Measurements from ENCODE around the gene STX5. TPM values are rescaled to one million over a fixed set of nuclear protein-coding genes. Genes with fewer than 3 reads are reported as not detected.
A peak's percentile ranks its signal among the peaks of the same experiment; 100 is the strongest.
"Not testable (repeated sequence)": the region's sequence is repeated elsewhere in the genome, so short reads cannot be mapped to it uniquely, and the experiment has no call there.

STX5 gene, protein sequence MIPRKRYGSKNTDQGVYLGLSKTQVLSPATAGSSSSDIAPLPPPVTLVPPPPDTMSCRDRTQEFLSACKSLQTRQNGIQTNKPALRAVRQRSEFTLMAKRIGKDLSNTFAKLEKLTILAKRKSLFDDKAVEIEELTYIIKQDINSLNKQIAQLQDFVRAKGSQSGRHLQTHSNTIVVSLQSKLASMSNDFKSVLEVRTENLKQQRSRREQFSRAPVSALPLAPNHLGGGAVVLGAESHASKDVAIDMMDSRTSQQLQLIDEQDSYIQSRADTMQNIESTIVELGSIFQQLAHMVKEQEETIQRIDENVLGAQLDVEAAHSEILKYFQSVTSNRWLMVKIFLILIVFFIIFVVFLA
- total RNA-seq = 38.2 TPM

DNA sequence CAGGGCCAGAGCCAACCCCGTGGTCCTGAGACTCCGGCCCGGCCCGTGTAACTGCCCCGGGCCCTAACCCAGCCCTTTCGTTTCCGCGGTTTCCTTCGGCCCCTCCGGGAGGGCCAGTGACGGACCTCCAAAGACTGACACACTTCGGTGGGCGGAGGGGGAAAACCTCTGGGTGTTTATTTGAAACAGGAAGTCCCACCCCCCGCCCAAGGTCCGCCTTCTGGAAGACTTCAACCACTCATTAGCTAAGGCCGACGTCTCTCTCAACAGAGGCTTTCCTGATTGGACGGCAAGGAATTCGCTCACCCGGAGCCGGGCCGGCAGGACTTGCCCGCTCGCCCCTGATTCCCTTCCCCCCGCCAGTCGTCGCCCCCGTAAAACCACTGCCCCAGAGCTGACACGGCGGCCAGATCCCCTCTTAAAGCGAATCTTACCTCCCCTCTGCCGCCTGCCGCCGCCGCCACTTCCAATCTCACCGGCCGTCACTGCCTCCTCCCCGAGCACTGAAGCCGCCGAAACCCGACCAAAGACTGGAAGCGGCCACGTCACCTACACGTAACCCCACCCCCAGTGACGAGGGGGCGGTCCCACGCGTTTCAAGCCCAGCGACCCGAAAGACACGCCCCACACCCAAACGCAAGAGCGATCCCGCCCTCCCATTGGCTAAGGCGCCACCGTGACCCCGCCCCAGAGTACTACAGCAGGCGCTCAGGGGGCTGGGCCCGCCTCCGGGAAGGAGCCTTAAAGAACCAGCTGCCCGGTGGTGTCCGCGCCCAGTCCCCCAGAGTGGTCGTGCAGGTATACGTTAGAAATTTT is at the start of gene STX5:
STX5 (minus strand) TSS at position 532 of the 816 bp plus-strand sequence. CDS start 808 bp downstream, outside the sequence.
- peak; percentile 99 for DNase-seq

DNA sequence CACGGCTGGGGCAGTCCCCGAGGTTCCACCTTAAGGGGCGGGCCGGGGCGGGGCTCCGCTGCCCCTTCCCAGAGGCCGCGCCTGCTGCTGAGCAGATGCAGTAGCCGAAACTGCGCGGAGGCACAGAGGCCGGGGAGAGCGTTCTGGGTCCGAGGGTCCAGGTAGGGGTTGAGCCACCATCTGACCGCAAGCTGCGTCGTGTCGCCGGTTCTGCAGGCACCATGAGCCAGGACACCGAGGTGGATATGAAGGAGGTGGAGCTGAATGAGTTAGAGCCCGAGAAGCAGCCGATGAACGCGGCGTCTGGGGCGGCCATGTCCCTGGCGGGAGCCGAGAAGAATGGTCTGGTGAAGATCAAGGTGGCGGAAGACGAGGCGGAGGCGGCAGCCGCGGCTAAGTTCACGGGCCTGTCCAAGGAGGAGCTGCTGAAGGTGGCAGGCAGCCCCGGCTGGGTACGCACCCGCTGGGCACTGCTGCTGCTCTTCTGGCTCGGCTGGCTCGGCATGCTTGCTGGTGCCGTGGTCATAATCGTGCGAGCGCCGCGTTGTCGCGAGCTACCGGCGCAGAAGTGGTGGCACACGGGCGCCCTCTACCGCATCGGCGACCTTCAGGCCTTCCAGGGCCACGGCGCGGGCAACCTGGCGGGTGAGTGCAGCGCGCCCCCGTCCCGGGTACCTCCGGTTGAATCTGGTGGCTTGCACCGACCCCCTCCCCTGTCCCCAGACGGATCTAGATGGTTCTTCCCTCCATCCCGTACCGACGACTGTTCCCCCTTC is 49.1 kb upstream of the STX5 start, which contains the start of gene SLC3A2:
SLC3A2 (plus strand) TSS at position 94 of the 776 bp plus-strand sequence; CDS start at position 222, 128 bp downstream.
- peak; percentile 86 for DNase-seq

DNA sequence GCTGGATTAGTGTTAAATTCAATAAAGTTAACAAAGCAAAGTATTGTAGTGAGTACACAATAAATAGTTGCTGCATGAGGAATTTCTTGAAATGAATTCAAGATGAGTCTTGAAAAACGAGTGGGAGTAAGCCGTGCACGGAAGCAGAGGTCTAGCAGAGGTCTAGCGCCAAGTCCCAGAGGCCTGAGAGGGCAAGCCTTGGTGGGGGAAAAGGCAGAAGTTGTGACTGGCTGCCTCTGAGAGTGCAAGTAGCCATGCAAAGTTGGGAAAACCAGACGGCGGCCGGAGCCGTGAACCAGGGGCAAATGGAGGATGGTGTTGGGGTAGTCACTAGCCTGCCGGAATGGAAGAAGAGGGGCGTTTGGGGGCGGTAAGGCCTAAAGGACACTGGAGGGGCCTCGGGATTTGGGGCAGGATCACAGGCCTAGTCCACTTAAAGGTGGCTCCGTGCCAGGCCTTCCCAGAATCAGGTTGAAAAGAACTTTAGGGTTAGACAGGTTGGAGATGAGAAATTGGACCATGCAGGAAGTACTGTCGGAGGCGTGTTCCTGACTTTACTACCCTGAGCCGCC is 48.5 kb upstream of the STX5 start:
- DNase-seq = peak; percentile 67

DNA sequence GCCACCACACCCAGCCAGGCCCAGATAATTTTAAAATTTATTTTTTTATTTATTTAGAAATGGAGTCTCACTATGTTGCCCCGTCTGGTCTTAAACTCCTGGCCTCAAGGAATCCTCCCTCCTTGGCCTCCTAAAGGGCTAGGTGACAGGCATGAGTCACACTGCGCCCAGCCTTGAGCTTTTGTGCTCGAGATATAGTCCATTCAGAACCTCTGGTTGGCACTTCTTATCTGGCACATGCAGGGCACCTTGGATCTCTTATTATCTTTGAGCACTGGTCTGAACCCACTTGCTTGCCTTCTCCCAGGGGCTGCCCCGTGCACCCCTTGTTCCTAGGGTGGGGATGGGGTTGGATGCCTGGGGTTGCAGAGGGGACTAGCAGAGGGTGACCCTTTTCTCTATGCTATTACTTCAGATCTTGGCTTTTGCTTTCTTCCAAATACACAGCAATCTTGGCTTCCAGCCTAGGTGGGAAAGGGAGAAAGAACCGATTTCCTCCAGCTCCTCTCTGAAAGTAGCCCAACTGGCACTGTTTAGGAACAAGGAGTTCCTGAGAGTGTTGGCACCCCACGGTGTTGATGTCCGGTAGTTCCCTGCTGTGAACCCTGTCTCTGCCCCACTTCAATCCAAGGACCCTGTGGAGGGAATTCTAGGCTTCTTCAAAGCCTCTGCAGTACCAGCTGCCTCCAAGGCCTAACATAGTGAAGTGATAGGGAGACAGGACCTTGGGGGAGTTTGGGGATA is 47.6 kb upstream of the STX5 start:
- DNase-seq = no peak

DNA sequence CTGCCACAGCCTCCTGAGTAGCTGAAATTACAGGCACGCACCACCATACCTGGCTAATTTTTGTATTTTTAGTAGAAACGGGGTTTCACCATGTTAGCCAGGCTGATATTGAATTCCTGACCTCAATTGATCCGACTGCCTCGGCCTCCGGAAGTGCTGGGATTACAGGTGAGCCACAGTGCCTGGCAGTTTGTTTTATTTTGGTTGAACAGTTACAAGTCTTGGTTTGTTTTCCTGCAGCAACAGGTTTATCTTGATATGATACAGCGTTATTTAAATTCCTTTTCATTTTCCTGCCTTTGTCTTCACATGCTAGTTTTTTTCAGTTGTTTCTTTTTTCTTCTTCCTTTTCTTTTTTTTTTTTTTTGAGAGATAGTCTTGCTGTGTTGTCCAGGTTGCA is 44.9 kb upstream of the STX5 start:
- DNase-seq = no peak

DNA sequence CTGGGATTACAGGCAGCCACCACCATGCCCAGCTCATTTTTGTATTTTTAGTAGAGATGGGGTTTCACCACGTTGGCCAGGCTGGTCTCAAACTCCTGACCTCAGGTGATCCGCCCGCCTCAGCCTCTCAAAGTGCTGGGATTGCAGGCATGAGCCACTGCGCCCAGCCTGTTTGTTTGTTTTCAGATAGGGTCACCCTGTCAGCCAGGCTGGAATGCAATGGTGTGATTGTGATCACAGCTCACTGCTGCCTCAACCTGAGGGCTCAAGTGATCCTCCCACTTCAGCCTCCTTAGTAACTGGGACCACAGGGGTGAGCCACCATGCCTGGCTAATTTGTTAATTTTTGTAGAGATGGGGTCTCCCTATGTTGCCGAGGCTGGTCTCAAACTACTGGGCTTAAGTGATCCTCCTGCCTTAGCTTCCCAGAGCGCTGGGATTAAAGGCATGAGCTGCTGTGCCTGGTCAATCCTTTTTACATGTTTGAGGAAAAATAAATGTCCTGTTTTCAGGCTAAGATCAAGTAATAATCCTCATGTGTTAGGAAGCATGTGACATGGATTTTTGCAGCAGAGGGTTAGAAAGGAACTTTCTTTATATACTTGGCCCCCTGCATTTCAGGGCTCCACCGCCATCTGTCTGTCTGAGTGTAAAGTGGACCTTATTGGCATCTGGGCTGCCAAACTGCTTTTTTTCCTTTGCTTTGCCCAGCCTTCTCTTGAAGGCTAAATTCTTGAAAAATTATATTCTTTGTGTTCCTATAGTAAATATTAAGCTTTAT is 44.0 kb upstream of the STX5 start:
- DNase-seq = no peak

DNA sequence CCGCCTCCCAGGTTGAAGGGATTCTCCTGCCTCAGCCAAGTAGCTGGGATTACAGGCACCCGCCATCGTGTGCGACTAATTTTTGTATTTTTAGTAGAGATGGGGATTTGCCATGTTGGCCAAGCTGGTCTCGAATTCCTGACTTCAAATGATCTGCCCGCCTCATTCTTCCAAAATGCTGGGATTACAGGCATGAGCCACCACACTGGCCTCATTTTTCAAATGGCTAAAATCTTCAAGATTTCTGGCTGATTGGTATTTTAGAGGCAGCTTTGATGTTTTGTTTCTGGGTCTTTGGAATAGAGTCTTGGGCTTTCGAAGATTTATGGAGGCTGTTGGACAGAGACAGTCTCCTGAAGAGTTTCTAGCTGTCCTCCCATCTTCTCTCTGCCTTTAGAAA is 43.0 kb upstream of the STX5 start:
- no peak for DNase-seq

DNA sequence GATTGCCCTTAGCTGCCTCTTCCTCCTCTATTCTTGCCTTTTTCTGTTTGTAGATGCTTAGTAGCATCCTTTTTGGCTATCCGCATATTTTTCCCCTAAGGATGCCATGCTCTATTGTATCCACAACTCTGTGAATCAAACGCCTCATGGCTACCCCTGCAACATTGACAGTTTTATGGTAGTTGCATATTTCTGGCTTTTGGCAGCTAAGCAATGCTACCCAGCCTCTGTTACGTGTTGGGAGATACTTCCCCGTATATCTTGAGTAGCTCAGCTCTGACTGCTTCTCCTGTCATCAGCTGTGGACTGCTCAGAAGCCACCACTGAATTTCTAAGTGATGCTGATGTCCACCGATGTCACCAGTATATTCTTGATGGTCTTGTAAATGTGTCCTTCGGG is 33.8 kb upstream of the STX5 start:
- no peak for DNase-seq

DNA sequence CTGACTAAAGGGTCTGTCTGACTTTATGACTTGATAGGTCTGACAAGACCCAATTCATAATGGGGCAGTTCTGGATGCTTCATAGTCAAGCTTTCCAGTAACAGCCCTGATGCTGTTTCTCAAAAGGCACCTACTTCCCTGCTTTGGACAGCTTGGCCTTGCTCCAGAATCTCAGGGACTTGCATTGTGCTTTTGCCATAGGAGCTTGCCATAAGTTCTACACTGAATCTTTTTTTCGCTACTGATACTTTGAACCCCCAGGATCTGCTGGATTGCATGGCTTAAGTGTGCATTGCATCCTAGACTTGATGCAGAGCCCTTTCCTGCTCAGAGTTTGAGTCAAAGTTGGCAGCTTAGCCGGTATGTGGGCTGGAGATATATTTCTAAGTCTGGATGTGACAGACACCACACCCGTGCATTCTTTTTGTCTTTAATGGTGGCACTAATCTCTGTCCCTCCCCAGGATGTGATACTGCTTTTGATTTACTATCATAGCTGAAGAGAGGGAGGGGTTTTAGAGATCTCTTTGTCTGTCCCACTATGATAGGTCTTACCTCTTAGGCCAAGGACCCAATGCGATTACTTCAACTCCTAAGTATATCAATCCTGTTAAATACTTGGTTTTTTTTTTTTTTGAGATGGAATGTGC is 32.0 kb upstream of the STX5 start:
- DNase-seq = no peak

DNA sequence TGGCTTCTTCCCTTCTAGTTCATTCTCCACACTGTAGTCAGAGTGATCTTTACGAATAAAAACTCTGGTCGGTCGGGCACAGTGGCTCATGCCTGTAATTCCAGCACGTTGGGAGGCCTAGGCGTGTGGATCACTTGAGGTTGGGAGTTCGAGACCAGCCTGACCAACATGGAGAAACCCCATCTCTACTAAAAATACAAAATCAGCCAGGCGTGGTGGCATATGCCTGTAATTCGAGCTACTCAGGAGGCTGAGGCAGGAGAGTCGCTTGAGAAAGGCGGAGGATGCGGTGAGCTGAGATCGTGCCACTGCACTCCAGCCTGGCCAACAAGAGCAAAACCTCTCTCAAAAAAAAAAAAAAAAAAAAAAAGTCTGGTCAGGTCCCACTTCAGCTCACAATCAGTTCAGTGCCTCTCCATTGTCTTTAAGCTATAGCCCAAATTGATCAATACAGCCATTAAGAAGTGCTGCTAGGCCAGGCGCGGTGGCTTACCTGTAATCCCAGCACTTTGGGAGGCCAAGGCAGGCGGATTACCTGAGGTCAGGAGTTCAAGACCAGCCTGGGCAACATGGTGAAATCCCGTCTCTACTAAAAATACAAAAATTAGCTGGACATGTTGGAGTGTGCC is 29.8 kb upstream of the STX5 start:
- not testable (repeated sequence) for DNase-seq

DNA sequence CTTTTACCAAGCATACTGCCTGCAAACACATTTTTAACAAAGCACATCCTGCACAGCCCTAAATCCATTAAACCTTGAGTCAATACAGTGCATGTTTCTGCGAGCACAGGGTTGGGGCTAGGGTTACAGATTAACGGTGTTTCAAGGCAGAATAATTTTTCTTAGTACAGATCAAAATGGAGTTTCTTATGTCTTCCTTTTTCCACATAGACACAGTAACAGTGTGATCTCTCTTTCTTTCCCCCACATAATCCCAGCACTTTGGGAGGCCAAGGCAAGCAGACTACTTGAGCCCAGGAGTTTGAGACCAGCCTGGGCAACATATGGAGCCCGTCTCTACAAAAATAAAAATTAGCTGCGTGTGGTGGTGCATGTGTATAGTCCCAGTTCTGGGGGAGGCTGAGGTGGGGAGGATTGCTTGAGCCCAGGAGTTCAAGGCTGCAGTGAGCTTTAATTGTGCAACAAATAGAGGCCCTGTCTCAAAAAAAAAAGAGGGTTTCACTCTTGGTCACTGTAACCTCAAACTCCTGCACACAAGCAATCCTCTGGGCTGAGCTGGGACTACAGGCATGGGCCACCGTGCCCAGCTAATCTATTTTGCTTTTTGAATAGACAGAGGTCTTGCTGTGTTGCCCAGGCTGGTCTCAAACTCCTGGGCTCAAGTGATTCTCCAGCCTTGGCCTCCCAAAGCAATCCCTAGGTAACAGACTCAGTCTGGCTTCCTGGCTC is 29.1 kb upstream of the STX5 start:
- DNase-seq = no peak

DNA sequence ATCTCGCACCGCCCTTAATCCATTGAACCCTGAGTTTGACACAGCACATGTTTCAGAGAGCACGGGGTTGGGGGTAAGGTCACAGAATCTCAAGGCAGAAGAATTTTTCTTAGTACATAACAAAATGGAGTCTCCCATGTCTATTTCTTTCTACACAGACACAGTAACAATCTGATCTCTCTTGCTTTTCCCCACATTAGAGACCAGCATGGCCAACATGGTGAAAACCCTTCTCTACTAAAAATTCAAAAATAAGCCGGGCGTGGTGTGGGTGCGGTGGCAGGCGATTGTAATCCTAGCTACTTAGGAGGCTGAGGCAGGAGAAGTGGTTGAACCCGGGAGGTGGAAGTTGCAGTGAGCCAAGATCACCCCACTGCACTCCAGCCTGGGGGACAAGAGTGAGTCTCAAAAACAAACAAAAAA is 27.4 kb upstream of the STX5 start:
- not testable (repeated sequence) for DNase-seq

DNA sequence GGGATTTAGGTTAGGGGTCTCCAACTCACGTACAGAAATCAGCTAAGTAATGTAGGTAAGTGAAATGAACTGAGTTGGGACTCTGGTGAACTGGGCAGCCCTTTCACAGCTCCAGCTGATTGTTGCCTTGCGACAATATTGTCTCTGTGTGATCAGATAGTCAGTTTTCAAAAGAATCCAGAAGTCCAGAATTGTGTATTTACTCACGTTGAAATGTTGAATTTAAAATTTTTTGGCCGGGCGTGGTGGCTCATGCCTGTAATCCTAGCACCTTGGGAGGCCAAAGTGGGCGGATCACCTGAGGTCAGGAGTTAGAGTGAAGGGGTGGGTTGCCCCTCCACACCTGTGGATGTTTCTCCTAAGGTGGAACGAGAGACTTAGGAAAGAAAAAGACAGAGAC is 26.4 kb upstream of the STX5 start:
- no peak for DNase-seq

DNA sequence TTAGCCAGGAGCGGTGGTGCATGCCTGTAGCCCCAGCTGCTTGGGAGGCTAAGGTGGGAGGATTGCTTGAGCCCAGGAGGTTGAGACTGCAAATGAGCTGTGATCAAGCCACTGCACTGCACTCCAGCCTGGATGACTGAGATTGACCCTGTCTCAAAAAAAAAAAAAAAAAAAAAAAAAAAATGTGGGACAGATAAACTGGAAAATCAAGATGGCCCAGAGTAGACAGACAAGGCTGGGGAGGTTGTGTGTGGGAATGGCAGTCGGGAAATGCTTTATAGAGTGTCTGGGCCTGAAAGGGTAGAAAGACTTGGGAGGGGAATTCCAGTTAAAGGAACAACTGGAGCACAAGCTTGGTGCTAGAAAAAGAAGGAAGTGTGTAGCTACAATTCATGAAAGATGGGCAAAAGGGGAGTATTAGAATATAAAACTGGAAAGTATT is 25.7 kb upstream of the STX5 start:
- no peak for DNase-seq

DNA sequence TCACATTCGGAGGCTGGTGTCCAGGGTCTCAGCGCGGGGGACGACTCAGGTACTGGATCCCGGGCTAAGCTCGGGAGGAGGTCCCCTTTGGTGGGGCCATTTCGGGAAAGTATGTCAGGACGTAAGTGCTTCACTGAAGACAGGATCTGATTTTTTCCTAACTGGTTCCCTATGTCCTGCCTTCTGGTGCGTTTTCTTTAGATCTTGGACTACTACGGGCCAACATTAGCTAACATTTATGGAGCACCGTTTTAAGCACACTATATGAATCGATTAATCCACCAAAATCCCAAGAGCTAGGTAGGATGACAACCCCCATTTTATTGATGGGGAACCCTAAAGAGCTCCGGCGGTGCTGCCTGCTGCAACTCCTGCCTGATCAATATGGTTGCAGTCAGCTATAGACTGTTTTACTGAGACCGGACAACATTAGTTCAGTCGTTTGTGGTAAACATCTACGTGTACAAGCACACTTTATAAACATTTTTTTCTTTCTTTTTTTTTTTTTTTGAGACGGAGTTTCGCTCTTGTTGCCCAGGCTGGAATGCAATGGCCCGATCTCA is 24.6 kb upstream of the STX5 start:
- no peak for DNase-seq

DNA sequence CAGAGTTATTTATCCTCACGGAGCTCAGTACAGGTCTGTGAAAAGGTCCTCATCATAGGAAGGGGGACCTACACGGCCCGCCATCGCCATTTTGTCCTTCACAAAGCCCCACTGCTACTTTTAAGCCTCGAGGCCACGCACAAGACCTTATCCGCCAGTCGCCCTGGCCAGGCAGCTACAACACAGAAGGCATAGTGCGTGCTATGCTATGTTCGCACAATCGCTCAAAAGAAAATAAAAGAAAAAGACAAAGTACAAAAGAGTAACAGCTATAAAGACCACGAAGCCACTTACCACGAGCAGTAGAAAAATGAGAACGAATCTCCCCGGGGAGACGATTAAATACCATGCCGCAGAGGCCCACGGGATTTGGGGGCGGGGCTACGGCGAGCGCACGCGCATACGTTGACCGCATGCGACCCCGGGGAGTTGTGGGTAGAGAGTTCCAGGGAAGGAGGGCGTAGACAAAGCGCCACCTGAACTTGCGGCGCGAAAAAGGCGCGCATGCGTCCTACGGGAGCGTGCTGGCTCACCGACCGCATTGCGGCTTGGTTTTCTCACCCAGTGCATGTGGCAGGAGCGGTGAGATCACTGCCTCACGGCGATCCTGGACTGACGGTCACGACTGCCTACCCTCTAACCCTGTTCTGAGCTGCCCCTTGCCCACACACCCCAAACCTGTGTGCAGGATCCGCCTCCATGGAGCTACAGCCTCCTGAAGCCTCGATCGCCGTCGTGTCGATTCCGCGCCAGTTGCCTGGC is 23.9 kb upstream of the STX5 start:
- peak; percentile 98 for DNase-seq

DNA sequence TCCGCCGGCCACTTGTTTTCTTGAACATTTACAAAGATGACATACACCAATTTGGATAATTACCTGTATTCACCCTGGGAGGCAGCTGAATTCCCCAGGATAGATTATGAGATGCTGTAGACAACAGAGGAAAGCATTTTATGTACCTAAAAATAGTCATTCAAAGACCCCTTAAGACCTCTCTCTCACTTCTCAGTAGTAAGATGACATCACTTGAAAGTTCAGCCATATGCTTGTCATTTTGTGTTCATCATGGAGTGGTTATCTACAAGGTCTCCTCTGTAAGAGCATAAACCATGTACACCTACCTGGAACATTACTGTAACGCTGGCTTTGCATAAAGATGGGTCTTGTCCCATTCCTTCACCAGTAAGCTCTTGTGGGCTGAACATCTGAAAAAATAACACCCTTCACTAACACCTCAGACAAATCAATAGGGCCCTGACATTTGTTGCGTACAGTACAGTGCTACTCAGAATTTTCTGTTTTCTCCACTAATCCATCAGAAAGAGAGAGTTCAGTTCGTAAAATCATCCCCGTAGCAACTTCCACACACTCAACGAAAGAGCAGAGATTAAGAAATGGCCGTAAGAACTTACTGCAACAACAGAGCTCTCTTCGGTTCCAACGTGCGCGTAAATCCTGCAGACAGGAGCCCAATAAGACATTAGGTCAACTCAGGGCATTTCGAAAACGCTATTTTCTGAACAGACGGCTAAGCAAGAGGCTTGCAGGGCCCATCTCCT is 23.1 kb upstream of the STX5 start:
- DNase-seq = peak; percentile 24
